ENCODE data around the gene PPP1R12C. TPM values are rescaled to one million over a fixed set of nuclear protein-coding genes. Genes with fewer than 3 reads are reported as not detected.

Gene PPP1R12C
- total RNA-seq, 2 experiments from 2014 or later = 123 to 136 TPM

DNA sequence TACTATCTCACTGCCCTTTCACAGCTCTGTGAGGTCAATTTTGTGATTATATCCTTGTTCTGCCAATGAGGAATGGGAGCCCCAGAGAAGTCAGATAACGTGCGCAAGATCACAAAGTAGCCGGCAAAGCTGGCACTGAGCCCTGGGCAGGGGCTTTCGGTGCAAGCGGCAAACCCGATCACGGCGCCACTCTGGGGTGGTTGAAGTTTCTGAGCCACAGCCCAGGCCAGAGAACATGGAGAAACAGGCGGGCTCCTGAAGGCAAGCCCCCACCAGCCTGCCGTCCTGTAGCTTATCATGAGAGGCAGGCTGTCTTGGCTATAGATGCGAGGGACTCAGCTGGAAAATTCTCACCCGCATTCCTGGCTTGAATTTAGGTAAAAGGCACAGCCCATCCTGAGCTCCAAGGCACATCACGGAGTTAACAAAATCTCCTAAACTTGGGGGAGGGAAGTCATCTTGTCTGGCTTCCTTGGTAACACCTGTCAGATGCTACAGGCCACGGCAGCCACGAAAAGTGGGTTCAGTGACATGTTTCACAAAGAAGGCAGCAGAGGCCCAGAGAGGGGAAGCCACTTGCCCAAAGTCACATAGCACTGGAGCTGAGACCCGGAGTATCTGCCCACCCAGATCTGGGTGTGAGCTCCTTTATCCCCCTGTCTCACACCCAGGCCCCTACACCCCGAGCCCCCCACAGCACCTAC is 19.1 kb upstream of the PPP1R12C start:
- Mint-ChIP-seq H3K36me3 (ENCODE audit: low read depth) (no peaks in the 10 kb centered on the region), H3K4me1 (ENCODE audit: low read depth) (no peaks in the 10 kb centered on the region), H3K4me3 (no peak overlapping the region), H3K9me3 (no peaks in the 10 kb centered on the region), H3K27me3 (peaks cover 39% of the 10 kb centered on the region), H3K27ac (no peak overlapping the region)
- POLR2A ChIA-PET = no interaction called here
- intact Hi-C loops (cut with DNase I, micrococcal nuclease) = no loop called here
- H3K27ac ChIP-seq (ENCODE audit: low read depth in 1 of 2, low read length in 2 of 2) = no peak overlapping the region
- ATAC-seq (ENCODE audit: poor library complexity) = no peak
- no peak overlapping the region for H3K4me3 ChIP-seq (ENCODE audit: low read length)
- peaks cover 33 to 42% of the 10 kb centered on the region in 2 experiments for H3K27me3 ChIP-seq (ENCODE audit: control insufficient read depth in 1 of 2, insufficient read depth in 2 of 2, low read length in 2 of 2)
- peaks cover 0 to 6% of the 10 kb centered on the region in 2 experiments for H3K9me3 ChIP-seq (ENCODE audit: control insufficient read depth in 1 of 2, insufficient read depth in 1 of 2, low read length in 2 of 2)
- CTCF ChIA-PET = interaction anchor here (0.6 kb wide), 1 partner anchor 371 kb away, joined by 5 read pairs; no protein-coding TSS in a partner anchor
- no peaks in the 10 kb centered on the region for H3K36me3 ChIP-seq (ENCODE audit: insufficient read depth, low read length)
- peaks cover 5% of the 10 kb centered on the region for H3K4me1 ChIP-seq (ENCODE audit: insufficient read depth, low read length)
- TF ChIP-seq, protein P1, sequence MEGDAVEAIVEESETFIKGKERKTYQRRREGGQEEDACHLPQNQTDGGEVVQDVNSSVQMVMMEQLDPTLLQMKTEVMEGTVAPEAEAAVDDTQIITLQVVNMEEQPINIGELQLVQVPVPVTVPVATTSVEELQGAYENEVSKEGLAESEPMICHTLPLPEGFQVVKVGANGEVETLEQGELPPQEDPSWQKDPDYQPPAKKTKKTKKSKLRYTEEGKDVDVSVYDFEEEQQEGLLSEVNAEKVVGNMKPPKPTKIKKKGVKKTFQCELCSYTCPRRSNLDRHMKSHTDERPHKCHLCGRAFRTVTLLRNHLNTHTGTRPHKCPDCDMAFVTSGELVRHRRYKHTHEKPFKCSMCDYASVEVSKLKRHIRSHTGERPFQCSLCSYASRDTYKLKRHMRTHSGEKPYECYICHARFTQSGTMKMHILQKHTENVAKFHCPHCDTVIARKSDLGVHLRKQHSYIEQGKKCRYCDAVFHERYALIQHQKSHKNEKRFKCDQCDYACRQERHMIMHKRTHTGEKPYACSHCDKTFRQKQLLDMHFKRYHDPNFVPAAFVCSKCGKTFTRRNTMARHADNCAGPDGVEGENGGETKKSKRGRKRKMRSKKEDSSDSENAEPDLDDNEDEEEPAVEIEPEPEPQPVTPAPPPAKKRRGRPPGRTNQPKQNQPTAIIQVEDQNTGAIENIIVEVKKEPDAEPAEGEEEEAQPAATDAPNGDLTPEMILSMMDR (IDR thresholded peaks at IDR 0.05) = no peak
- no peak for DNase-seq

DNA sequence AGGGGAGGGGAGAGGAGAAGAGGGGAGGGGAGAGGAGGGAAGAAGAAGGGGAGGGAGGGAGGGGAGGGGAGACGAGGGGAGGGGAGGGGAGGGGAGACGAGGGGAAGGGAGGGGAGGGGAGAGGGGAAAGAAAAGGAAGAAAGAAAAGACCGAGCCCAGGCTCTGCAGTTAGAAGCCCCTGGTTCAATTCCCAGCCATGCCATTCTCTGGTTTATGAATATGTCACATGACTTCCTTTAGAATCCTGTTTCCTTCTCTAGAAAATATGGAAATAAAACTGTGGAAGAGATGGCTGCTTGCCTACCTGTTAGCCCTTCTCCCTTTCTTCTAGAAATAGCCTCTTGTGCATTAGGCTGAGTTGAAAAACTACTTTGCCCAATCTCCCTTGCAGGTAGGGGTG is 17.3 kb upstream of the PPP1R12C start:
- CTCF ChIA-PET = no interaction called here
- intact Hi-C loops (cut with DNase I, micrococcal nuclease) = no loop called here
- peaks cover 43% of the 10 kb centered on the region for H3K27me3 Mint-ChIP-seq
- DNase-seq = no peak
- Histone ChIP-seq H3K27ac (ENCODE audit: low read depth in 1 of 2, low read length in 2 of 2) (no peak overlapping the region), H3K9me3 (ENCODE audit: control insufficient read depth in 1 of 2, insufficient read depth in 1 of 2, low read length in 2 of 2) (peaks cover 0 to 6% of the 10 kb centered on the region in 2 experiments), H3K27me3 (ENCODE audit: control insufficient read depth in 1 of 2, insufficient read depth in 2 of 2, low read length in 2 of 2) (peaks cover 31 to 34% of the 10 kb centered on the region in 2 experiments), H3K36me3 (ENCODE audit: insufficient read depth, low read length) (no peaks in the 10 kb centered on the region), H3K4me3 (ENCODE audit: low read length) (no peak overlapping the region), H3K4me1 (ENCODE audit: insufficient read depth, low read length) (no peaks in the 10 kb centered on the region)
- POLR2A ChIA-PET = no interaction called here
- no peak overlapping the region for H3K27ac Mint-ChIP-seq
- no peaks in the 10 kb centered on the region for H3K36me3 Mint-ChIP-seq (ENCODE audit: low read depth)
- H3K9me3 Mint-ChIP-seq = no peaks in the 10 kb centered on the region
- no peak for ATAC-seq (ENCODE audit: poor library complexity)
- no peak overlapping the region for H3K4me3 Mint-ChIP-seq
- TF ChIP-seq, protein P1 (IDR thresholded peaks at IDR 0.05) = no peak
- no peaks in the 10 kb centered on the region for H3K4me1 Mint-ChIP-seq (ENCODE audit: low read depth)

DNA sequence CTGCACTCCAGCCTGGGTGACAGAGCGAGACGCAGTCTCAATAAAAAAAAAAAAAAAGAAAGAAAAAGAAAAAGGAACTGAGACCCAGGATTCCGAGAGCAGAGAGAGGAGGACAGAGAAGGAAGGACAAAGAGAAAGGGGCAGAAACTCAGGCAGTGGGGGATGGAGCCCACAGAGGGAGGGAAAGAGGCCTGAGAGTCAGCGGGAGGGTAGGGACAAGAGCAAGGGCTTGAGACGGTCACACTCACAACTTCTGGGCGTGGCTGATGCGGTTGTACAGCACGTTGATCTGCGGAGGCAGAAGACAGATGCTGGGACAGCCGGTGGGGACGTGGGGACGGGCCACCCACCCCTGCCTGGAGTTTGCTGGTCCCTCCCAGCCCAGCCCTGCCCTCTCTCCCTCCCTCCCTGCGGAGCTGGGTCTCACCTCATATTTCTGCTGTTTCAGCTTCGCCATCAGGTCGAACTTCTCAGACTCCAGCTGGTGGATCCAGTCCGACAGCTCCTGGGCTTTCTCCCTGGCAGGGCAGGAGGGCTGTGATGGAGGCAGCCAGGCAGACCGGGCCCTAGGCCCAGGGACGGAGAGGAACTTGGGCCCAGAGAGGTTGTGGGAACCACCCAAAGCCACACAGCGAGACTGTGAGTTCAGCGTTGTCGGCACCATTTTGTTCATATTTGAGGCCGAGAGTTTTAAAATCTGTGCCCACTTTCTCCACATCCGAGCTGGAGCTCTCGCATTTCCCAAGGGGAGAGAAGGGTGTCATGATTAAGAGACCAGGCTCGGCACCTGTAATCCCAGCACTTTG is 16.4 kb upstream of the PPP1R12C start:
- no peak for DNase-seq
- intact Hi-C loops (cut with DNase I, micrococcal nuclease) = no loop called here
- TF ChIP-seq, protein P1 (IDR thresholded peaks at IDR 0.05) = no peak
- Mint-ChIP-seq H3K36me3 (ENCODE audit: low read depth) (no peaks in the 10 kb centered on the region), H3K27me3 (peaks cover 45% of the 10 kb centered on the region), H3K27ac (no peak overlapping the region), H3K4me3 (no peak overlapping the region), H3K4me1 (ENCODE audit: low read depth) (no peaks in the 10 kb centered on the region), H3K9me3 (no peaks in the 10 kb centered on the region)
- H3K4me3 ChIP-seq (ENCODE audit: low read length) = no peak overlapping the region
- peaks cover 0 to 6% of the 10 kb centered on the region in 2 experiments for H3K9me3 ChIP-seq (ENCODE audit: control insufficient read depth in 1 of 2, insufficient read depth in 1 of 2, low read length in 2 of 2)
- ChIA-PET CTCF (no interaction called here), POLR2A (no interaction called here)
- no peaks in the 10 kb centered on the region for H3K36me3 ChIP-seq (ENCODE audit: insufficient read depth, low read length)
- peak overlapping the region in 1 of 2 donors; percentile 30 for H3K27ac ChIP-seq (ENCODE audit: low read depth in 1 of 2, low read length in 2 of 2)
- peaks cover 30 to 31% of the 10 kb centered on the region in 2 experiments for H3K27me3 ChIP-seq (ENCODE audit: control insufficient read depth in 1 of 2, insufficient read depth in 2 of 2, low read length in 2 of 2)
- no peaks in the 10 kb centered on the region for H3K4me1 ChIP-seq (ENCODE audit: insufficient read depth, low read length)
- no peak for ATAC-seq (ENCODE audit: poor library complexity)

Data from CD4-positive, alpha-beta T cell (primary cell).